Measurements from ENCODE around the gene NFKBIZ.

NFKBIZ gene, protein sequence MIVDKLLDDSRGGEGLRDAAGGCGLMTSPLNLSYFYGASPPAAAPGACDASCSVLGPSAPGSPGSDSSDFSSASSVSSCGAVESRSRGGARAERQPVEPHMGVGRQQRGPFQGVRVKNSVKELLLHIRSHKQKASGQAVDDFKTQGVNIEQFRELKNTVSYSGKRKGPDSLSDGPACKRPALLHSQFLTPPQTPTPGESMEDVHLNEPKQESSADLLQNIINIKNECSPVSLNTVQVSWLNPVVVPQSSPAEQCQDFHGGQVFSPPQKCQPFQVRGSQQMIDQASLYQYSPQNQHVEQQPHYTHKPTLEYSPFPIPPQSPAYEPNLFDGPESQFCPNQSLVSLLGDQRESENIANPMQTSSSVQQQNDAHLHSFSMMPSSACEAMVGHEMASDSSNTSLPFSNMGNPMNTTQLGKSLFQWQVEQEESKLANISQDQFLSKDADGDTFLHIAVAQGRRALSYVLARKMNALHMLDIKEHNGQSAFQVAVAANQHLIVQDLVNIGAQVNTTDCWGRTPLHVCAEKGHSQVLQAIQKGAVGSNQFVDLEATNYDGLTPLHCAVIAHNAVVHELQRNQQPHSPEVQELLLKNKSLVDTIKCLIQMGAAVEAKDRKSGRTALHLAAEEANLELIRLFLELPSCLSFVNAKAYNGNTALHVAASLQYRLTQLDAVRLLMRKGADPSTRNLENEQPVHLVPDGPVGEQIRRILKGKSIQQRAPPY

DNA sequence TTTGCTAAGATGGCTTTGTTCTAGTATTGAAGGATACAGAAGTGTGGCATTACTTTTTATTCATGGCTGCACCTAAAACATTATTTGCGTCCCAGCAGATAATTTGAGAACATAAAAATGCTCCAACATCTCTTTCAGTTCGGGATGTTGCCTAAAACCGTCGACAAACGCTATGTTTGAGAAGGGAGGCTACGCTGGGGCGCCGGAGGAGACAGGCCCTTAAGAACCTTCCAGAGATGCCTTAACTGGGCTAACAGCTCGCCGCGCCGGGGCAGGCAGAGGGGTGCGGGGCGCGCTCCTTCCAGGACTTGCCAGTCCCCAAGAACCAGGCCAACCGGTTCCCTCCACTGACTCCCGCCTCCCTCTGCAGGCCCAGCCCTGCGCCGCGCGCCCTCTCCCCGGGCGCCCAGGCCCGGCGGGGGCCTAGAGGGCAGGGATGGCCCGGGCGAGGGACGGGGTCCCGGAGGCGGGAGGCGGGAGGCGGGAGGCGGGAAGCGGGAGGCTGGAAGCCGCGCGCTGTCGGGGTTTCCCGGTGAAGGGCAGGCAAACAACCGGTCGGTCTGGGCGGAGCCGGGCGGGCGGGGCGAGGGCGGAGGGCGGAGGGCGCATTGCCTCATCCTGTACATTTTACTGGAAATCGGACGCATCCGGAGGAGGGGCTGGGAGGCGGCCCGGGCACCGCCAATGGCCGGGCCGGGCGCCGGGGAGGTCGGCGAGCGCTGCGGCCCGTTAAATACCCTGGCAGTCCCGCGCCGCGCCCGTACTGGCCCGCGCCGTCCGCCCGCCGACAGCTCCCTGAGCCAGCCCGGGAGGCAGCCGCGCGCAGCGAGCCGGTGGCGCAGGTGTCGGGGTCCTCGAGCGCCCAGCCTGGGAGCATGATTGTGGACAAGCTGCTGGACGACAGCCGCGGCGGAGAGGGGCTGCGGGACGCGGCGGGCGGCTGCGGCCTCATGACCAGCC lies at the start of gene NFKBIZ:
Gene NFKBIZ (plus strand): TSS at position 761 of the 960 bp plus-strand sequence. CDS start 115 bp downstream, at position 876.
- DNase-seq (ENCODE audit: low read depth, low spot score) = peak; percentile 89
- peak within 1 kb of the TSS; percentile 95 for H3K27ac ChIP-seq

- H3K27ac ChIP-seq = no peak overlapping the region
- DNase-seq (ENCODE audit: low read depth, low spot score) = no peak
These were observed 48.1 kb upstream of the NFKBIZ start for GRCh38 chr3:101801174-101801573.

GRCh38 chr3:101802179-101802578 lies 47.1 kb upstream of the NFKBIZ start:
- DNase-seq (ENCODE audit: low read depth, low spot score) = no peak
- H3K27ac ChIP-seq = no peak overlapping the region

DNA sequence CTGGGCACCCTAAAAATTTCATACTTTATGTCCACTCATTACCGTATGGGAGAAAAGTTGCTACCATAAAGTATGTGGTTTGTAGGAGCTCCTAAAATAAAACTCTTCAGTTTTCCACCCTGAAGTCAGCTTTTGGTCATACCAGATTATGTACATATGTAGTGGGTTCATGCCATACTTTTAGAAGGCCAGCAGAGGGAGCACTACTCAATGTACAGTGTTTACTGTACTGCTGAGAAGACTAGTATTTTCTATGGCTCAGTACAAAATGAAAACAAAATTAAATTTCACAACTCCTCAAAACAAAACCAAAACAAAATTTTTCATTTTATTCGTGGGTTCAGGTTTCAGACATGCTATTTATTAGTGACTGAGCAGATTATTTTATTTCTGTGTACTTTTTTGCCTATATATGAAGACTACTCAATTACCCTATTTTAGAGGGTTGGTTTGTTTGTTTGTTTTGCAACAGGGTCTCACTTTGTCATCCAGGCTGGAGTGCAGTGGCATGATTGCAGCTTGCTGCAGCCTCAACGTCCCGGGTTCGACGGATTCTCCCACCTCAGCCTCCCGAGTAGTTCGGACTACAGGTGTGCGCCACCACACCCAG lies 46.0 kb upstream of the NFKBIZ start:
- no peak for DNase-seq (ENCODE audit: low read depth, low spot score)

GRCh38 chr3:101803939-101804338 lies 45.4 kb upstream of the NFKBIZ start:
- H3K27ac ChIP-seq = no peak overlapping the region
- no peak for DNase-seq (ENCODE audit: low read depth, low spot score)

More for the DNA sequence above, 46.0 kb upstream of the NFKBIZ start:
- no peak overlapping the region for H3K27ac ChIP-seq

GRCh38 chr3:101806491-101806890 lies 42.8 kb upstream of the NFKBIZ start:
- no peak overlapping the region for H3K27ac ChIP-seq
- DNase-seq (ENCODE audit: low read depth, low spot score) = no peak

GRCh38 chr3:101807888-101808287 lies 41.4 kb upstream of the NFKBIZ start:
- no peak overlapping the region for H3K27ac ChIP-seq
- DNase-seq (ENCODE audit: low read depth, low spot score) = no peak

DNA sequence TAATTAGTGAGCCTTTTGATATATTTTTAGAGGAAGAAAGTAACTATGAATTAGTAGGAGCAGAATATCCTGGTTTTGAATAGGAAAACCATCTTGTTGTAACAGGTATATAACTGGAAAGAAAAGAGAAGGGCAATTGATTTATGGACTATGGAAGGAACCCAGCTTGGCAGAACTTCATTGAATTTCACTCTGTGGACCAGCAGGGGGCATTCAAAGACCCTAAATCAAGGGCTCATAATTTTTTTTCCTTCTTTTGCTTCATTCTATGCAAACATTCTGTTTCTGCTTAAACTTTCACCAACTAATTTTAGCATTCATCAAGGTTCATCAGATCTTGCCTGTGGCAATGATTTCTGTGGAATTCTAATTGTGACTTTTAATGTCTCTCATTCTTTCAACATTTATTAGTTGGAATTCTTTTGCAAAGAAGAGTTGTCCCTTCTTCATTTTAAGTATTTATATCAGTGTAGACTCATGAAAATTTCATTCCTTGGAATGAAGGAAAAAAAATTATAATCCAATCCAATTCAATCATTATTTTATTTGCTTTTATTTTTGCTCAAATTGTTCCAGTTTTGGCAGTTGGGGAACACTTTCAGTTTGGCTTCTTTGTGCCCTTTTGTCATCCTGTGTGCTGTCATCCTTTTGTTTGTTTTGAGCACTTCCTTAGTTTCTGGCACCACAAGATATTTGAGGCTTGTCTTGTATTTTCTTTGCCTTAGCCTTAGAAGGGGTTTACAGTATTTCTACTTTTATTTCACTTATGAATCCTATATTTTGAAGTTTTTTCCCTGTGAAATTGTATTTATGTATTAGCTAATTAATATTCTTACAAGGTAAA lies 39.9 kb upstream of the NFKBIZ start:
- no peak for DNase-seq (ENCODE audit: low read depth, low spot score)

DNA sequence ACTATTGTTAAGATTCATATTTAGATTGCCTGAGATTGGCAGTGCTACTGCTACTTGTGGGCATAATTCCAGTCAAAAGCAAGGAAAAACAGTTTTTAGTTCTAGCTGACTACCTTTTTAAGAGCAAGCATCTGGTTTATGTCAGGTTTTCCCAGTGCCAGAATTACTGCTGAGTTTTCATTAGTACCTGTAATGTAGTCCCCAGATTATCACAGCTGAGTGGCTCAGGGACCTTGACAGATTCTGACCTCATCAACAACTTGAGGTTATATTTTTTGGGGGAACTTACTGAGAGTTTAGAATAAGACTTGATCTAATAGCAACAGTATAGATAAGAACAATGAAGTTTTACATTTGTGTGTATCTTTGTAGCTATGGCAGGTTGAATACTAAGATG lies 39.3 kb upstream of the NFKBIZ start:
- no peak overlapping the region for H3K27ac ChIP-seq
- no peak for DNase-seq (ENCODE audit: low read depth, low spot score)

More for the DNA sequence above, 39.9 kb upstream of the NFKBIZ start:
- H3K27ac ChIP-seq = no peak overlapping the region

GRCh38 chr3:101811875-101812274 lies 37.4 kb upstream of the NFKBIZ start:
- DNase-seq (ENCODE audit: low read depth, low spot score) = no peak
- H3K27ac ChIP-seq = no peak overlapping the region

DNA sequence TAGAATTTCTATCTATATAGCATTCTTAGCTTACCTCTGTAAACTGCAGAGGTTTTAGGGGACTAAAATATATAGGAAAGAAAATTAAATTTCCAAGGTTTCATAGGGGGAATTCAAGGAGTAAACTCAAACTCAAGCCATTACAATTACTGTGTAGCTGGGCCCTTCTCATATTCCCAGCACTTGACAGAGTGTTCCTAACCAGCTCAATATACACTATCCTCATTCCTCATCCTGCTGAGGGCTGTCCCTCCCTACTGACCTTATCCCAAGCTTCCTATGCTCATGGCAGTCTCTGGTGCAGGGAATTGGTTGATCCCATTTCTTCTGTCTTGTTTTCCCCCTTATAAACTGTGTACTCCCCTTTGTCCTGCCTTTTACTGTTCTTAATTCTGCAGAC lies 36.4 kb upstream of the NFKBIZ start:
- H3K27ac ChIP-seq = no peak overlapping the region
- DNase-seq (ENCODE audit: low read depth, low spot score) = no peak

DNA sequence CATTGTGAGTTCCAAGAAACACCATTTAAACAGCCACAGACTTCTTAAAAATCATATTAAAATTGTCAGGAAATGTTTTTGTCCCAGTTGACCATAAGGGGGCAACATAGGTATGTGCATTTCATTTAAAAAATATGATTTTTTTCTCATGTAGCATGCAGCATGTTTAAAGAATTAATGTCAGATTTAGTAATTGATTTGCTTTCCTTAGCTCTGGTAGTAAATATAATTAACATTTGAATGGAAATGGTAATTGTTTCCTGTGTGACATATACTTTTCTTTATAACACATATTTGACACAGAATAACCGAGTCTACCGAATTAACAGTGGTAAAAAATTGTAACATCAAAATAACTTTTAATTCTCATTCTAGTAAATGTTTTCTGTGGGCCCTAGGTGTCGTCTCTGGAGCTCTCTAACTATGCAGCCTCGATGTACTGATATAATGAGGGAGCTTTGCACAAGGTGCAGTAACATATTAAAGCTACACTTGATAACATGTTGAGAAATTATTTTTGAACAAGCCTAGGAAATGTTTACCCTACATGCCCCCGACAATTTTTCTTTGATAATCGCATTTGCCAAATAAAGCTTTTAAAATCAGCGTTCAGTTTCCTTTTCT lies 35.4 kb upstream of the NFKBIZ start:
- DNase-seq (ENCODE audit: low read depth, low spot score) = no peak

GRCh38 chr3:101814835-101815234 lies 34.5 kb upstream of the NFKBIZ start:
- DNase-seq (ENCODE audit: low read depth, low spot score) = no peak
- H3K27ac ChIP-seq = no peak overlapping the region

More for the DNA sequence above, 35.4 kb upstream of the NFKBIZ start:
- H3K27ac ChIP-seq = no peak overlapping the region

- H3K27ac ChIP-seq = peak overlapping the region; percentile 48
- DNase-seq (ENCODE audit: low read depth, low spot score) = peak; percentile 39
These were observed 32.8 kb upstream of the NFKBIZ start for GRCh38 chr3:101816215-101817149.

- DNase-seq (ENCODE audit: low read depth, low spot score) = no peak
- H3K27ac ChIP-seq = no peak overlapping the region
These were observed 31.3 kb upstream of the NFKBIZ start for GRCh38 chr3:101817992-101818391.

GRCh38 chr3:101819649-101820206 lies 29.6 kb upstream of the NFKBIZ start:
- DNase-seq (ENCODE audit: low read depth, low spot score) = no peak
- H3K27ac ChIP-seq = no peak overlapping the region

GRCh38 chr3:101821503-101821902 lies 27.8 kb upstream of the NFKBIZ start:
- no peak for DNase-seq (ENCODE audit: low read depth, low spot score)
- H3K27ac ChIP-seq = no peak overlapping the region
